PC-9 (cell line): ENCODE data around the gene DMXL1. TPM values are rescaled to one million over a fixed set of nuclear protein-coding genes. Genes with fewer than 3 reads are reported as not detected.

Experiments used
- BruUV-seq: library from RNA; stranded (reverse); fragments of 400-500 nt; replicated peaks from 2 replicates; lab custom pipeline; 2021; lab: Mats Ljungman, UMichigan
- CTCF ChIA-PET: fragments of 300-600 bp; sonication (Branson Sonifier 250); formaldehyde crosslinking; loops from one replicate; lab custom pipeline; 2022; ENCODE audit warnings: antibody characterized with exemption; lab: Charles Lee
- POLR2A ChIA-PET: fragments of 300-600 bp; sonication (Branson Sonifier 250); formaldehyde crosslinking; loops from one replicate; lab custom pipeline; 2022; ENCODE audit warnings: antibody characterized with exemption; ENCODE audit not compliant: unreplicated experiment; lab: Charles Lee
- DNase-seq, 2 experiments: peaks; one replicate each; pipeline versions ENCODE4 v3.0.0 to v3.0.0-alpha.2; 2015 to 2022; ENCODE audit warnings: mixed read lengths in 1 of 2
- H2AFZ ChIP-seq: fragments of 200-600 bp; sonication (generic); 2 replicates; pipeline ENCODE4 v1.8.1; 2017; ENCODE audit warnings: antibody characterized with exemption
- H3F3A ChIP-seq: fragments of 200-600 bp; sonication (generic); 2 replicates; pipeline ENCODE4 v1.8.1; 2017; ENCODE audit warnings: antibody characterized with exemption, mild to moderate bottlenecking, low read depth; ENCODE audit not compliant: insufficient read depth
- H3K27ac ChIP-seq: fragments of 200-600 bp; sonication (generic); 2 replicates; pipeline ENCODE4 v1.6.1; 2016; ENCODE audit warnings: mixed run types
- H3K27me3 ChIP-seq: fragments of 200-600 bp; sonication (generic); 2 replicates; pipeline ENCODE4 v1.6.1; 2016; ENCODE audit warnings: low read depth, mixed run types; ENCODE audit not compliant: insufficient read depth
- H3K36me3 ChIP-seq: fragments of 200-600 bp; sonication (generic); 2 replicates; pipeline ENCODE4 v1.6.1; 2016; ENCODE audit warnings: low read depth, mixed run types
- H3K4me1 ChIP-seq: fragments of 200-600 bp; sonication (generic); replicated peaks from 2 replicates; pipeline ENCODE4 v1.6.1; 2016; ENCODE audit warnings: mixed run types; ENCODE audit not compliant: insufficient read depth
- H3K4me2 ChIP-seq: fragments of 200-600 bp; sonication (generic); 2 replicates; pipeline ENCODE4 v1.6.1; 2017; ENCODE audit warnings: mixed run types
- H3K4me3 ChIP-seq: fragments of 200-600 bp; sonication (generic); 2 replicates; pipeline ENCODE4 v1.6.1; 2016; ENCODE audit warnings: mixed run types
- H3K79me2 ChIP-seq: fragments of 200-600 bp; sonication (generic); 2 replicates; pipeline ENCODE4 v1.6.1; 2017; ENCODE audit warnings: low read depth, mixed run types
- H3K9me2 ChIP-seq: fragments of 200-600 bp; sonication (generic); 2 replicates; pipeline ENCODE4 v1.8.1; 2017; ENCODE audit warnings: mild to moderate bottlenecking; ENCODE audit not compliant: insufficient read depth
- H3K9me3 ChIP-seq: fragments of 200-600 bp; sonication (generic); 2 replicates; pipeline ENCODE4 v1.8.1; 2016; ENCODE audit warnings: low read depth; ENCODE audit not compliant: insufficient read depth
- H4K20me1 ChIP-seq: fragments of 200-600 bp; sonication (generic); 2 replicates; pipeline ENCODE4 v1.8.1; 2017; ENCODE audit not compliant: insufficient read depth
- CTCF ChIP-seq: fragments of 200-600 bp; sonication (generic); conservative IDR thresholded peaks from 2 replicates; pipeline ENCODE4 v1.6.1; 2017; ENCODE audit warnings: mixed run types, antibody characterized with exemption, mild to moderate bottlenecking, moderate library complexity
- EZH2 ChIP-seq: fragments of 200-600 bp; sonication (generic); IDR thresholded peaks from 2 replicates; pipeline ENCODE4 v1.8.0; 2017; ENCODE audit warnings: antibody characterized with exemption, low read depth
- intact Hi-C: fragments of 100-400 bp; cut with micrococcal nuclease; formaldehyde crosslinking; loops from one replicate; pipeline ENCODE4 v1.10.0; 2022; ENCODE audit not compliant: unreplicated experiment
- total RNA-seq: library from RNA; stranded (reverse); gene quantifications from 2 replicates; pipeline ENCODE4 v1.2.3, GENCODE V29; 2021

DMXL1 gene
- total RNA-seq, 1 experiment from 2014 or later: 27.3 TPM

- Histone ChIP-seq H3K79me2 (peaks cover 14% of the 10 kb centered on the region; the same call in 1 of the 2 replicates), H3K9me2 (no peaks in the 10 kb centered on the region), H3K27me3 (no peaks in the 10 kb centered on the region), H2AFZ (no peak overlapping the region), H3K36me3 (no peaks in the 10 kb centered on the region), H3K4me3 (no peak overlapping the region), H3K9me3 (no peaks in the 10 kb centered on the region), H4K20me1 (no peaks in the 10 kb centered on the region), H3K27ac (peak overlapping the region; percentile 92), H3K4me1 (peaks cover 39% of the 10 kb centered on the region), H3K4me2 (peak overlapping the region; percentile 71), H3F3A (peaks cover 23% of the 10 kb centered on the region)
- TF ChIP-seq CTCF: no peak
- no peak for TF ChIP-seq EZH2
- POLR2A ChIA-PET: no interaction called here
- CTCF ChIA-PET: no interaction called here
- intact Hi-C loops: no loop called here
- no TSS peak for BruUV-seq
- no peak for DNase-seq
Measured at GRCh38 chr5:119275601-119276173, 204.8 kb downstream of the DMXL1 start.

GRCh38 chr5:119276978-119277377 lies 206.1 kb downstream of the DMXL1 start:
- no peak overlapping the region for H3K4me2 ChIP-seq
- CTCF ChIA-PET: no interaction called here
- intact Hi-C loops: no loop called here
- POLR2A ChIA-PET: interaction anchor here (0.6 kb wide), 1 partner anchor 175 kb away, joined by 6 read pairs; no protein-coding TSS in a partner anchor
- no peak for TF ChIP-seq EZH2
- no peak for DNase-seq
- BruUV-seq: no TSS peak
- H3K36me3 ChIP-seq: no peaks in the 10 kb centered on the region
- peaks cover 38% of the 10 kb centered on the region for H3K4me1 ChIP-seq
- no peaks in the 10 kb centered on the region for H3K9me3 ChIP-seq
- no peaks in the 10 kb centered on the region for H4K20me1 ChIP-seq
- H3K79me2 ChIP-seq: peaks cover 4% of the 10 kb centered on the region; the same call in 1 of the 2 replicates
- no peaks in the 10 kb centered on the region for H3K27me3 ChIP-seq
- H3K4me3 ChIP-seq: no peak overlapping the region
- no peak overlapping the region for H3K27ac ChIP-seq
- H3K9me2 ChIP-seq: no peaks in the 10 kb centered on the region
- no peak overlapping the region for H2AFZ ChIP-seq
- H3F3A ChIP-seq: peaks cover 23% of the 10 kb centered on the region

- intact Hi-C loops: no loop called here
- Histone ChIP-seq H3K4me1 (peaks cover 26% of the 10 kb centered on the region), H3K27me3 (no peaks in the 10 kb centered on the region), H2AFZ (no peak overlapping the region), H4K20me1 (no peaks in the 10 kb centered on the region), H3K4me3 (no peak overlapping the region), H3K79me2 (0 out of 2 replicates have a peak, but pooled peaks cover 2% of the 10 kb centered on the region), H3K9me2 (no peaks in the 10 kb centered on the region), H3K4me2 (no peak overlapping the region), H3F3A (peaks cover 16% of the 10 kb centered on the region), H3K9me3 (no peaks in the 10 kb centered on the region), H3K36me3 (no peaks in the 10 kb centered on the region), H3K27ac (no peak overlapping the region)
- no peak for TF ChIP-seq EZH2
- TF ChIP-seq CTCF: no peak
- DNase-seq: no peak
- ChIA-PET POLR2A (no interaction called here), CTCF (no interaction called here)
- BruUV-seq: no TSS peak
Measured at GRCh38 chr5:119279093-119279492, 208.2 kb downstream of the DMXL1 start.
